Endothelial cell of umbilical vein (primary cell): ENCODE results near the gene ARHGAP21. TPM values are rescaled to one million over a fixed set of nuclear protein-coding genes. Genes with fewer than 3 reads are reported as not detected.

ENCODE experiments used
- BruUV-seq: library from RNA; stranded (reverse); fragments of 400-500 nt; replicated peaks from 2 replicates; lab custom pipeline; 2021; lab: Mats Ljungman, UMichigan
- CTCF ChIA-PET: fragments of 300-600, 350-600 bp; sonication (Branson Sonifier 250); formaldehyde crosslinking; loops from one replicate; lab custom pipeline; 2021; ENCODE audit warnings: antibody characterized with exemption, inconsistent platforms; lab: Charles Lee
- POLR2A ChIA-PET: fragments of 300-600, 350-600 bp; sonication (Branson Sonifier 250); formaldehyde crosslinking; loops from one replicate; lab custom pipeline; 2021; ENCODE audit warnings: antibody characterized with exemption, inconsistent platforms; lab: Charles Lee
- DNase-seq: peaks from one replicate; pipeline ENCODE4 v3.0.0-alpha.2; 2011; ENCODE audit warnings: low read depth, low spot score
- FAIRE-seq: peaks from 2 replicates; lab custom pipeline; 2011; peaks lifted over from hg19 to GRCh38; lab: Jason Lieb, UNC
- H2AFZ ChIP-seq: 2 replicates; pipeline ENCODE4 v1.6.0; 2012; ENCODE audit warnings: low read depth, low read length, control low read depth, inconsistent platforms
- H3K27ac ChIP-seq: 2 replicates; pipeline ENCODE4 v1.5.1; 2011; ENCODE audit warnings: low read depth, mild to moderate bottlenecking, control low read depth, low read length, moderate library complexity; ENCODE audit not compliant: insufficient read depth
- H3K27me3 ChIP-seq, 2 experiments: 2 replicates each; pipeline versions ENCODE4 v1.6.0 to v1.6.1; 2011; ENCODE audit warnings: low read length in 2 of 2, mixed read lengths in 1 of 2; ENCODE audit not compliant: control insufficient read depth in 2 of 2, insufficient read depth in 2 of 2
- H3K36me3 ChIP-seq, 2 experiments: 2 replicates in 1 of 2; 3 replicates in 1 of 2; pipeline ENCODE4 v1.5.1; 2011; ENCODE audit warnings: low read length in 2 of 2, mild to moderate bottlenecking in 1 of 2, moderate library complexity in 1 of 2; ENCODE audit not compliant: control insufficient read depth in 2 of 2, insufficient read depth in 2 of 2; ENCODE audit errors: extremely low read depth in 1 of 2
- H3K4me1 ChIP-seq: 3 replicates; pipeline ENCODE4 v1.5.1; 2011; ENCODE audit warnings: mild to moderate bottlenecking, low read length; ENCODE audit not compliant: control insufficient read depth, insufficient read depth; ENCODE audit errors: extremely low read depth
- H3K4me2 ChIP-seq: 2 replicates; pipeline ENCODE4 v1.6.1; 2011; ENCODE audit warnings: low read length, control low read depth, mixed read lengths; ENCODE audit not compliant: insufficient read depth
- H3K4me3 ChIP-seq, 3 experiments: fragments of 200-600 bp in 1 of 3; sonication (generic), shearing (Covaris generic) in 1 of 3; replicated peaks in 1 of 3; 2 replicates each; pipeline ENCODE4 v1.5.1; 2011 to 2016; ENCODE audit warnings: control low read depth in 3 of 3, low read length in 3 of 3, mild to moderate bottlenecking in 2 of 3, inconsistent platforms in 1 of 3, low read depth in 1 of 3, moderate library complexity in 1 of 3; ENCODE audit not compliant: insufficient read depth in 1 of 3
- H3K79me2 ChIP-seq: 2 replicates; pipeline ENCODE4 v1.6.0; 2012; ENCODE audit warnings: low read length, inconsistent platforms; ENCODE audit not compliant: control insufficient read depth, insufficient read depth
- H3K9ac ChIP-seq: replicated peaks from 2 replicates; pipeline ENCODE3; 2011; ENCODE audit warnings: low read length, control low read depth; ENCODE audit not compliant: insufficient read depth; ENCODE audit errors: extremely low read depth
- H3K9me1 ChIP-seq: replicated peaks from 3 replicates; pipeline ENCODE4 v1.6.0; 2011; ENCODE audit warnings: mild to moderate bottlenecking, low read length; ENCODE audit not compliant: control insufficient read depth, insufficient read depth; ENCODE audit errors: extremely low read depth
- H3K9me3 ChIP-seq: replicated peaks from 2 replicates; pipeline ENCODE4 v1.5.1; 2012; ENCODE audit warnings: low read length, inconsistent platforms; ENCODE audit not compliant: control insufficient read depth, insufficient read depth
- H4K20me1 ChIP-seq: replicated peaks from 2 replicates; pipeline ENCODE3; 2011; ENCODE audit warnings: mild to moderate bottlenecking, low read length; ENCODE audit not compliant: control insufficient read depth, insufficient read depth; ENCODE audit errors: extremely low read depth
- EZH2 ChIP-seq: IDR thresholded peaks from 2 replicates; pipeline ENCODE4 v1.6.1; 2012; ENCODE audit warnings: borderline replicate concordance, low read depth, mild to moderate bottlenecking, moderate library complexity, low read length, inconsistent platforms; ENCODE audit not compliant: severe bottlenecking
- FOS ChIP-seq: IDR thresholded peaks from 2 replicates; pipeline ENCODE4 v1.6.1; 2011; ENCODE audit warnings: mild to moderate bottlenecking, low read length, moderate library complexity, borderline replicate concordance; ENCODE audit not compliant: insufficient read depth
- GATA2 ChIP-seq: IDR thresholded peaks from 2 replicates; pipeline ENCODE4 v1.7.0; 2011; ENCODE audit warnings: low read depth, mild to moderate bottlenecking, moderate library complexity, mixed read lengths, low read length; ENCODE audit not compliant: insufficient read length, insufficient read depth
- JUN ChIP-seq: IDR thresholded peaks from 2 replicates; pipeline ENCODE4 v1.6.1; 2011; ENCODE audit warnings: borderline replicate concordance, low read depth; ENCODE audit not compliant: insufficient read length, insufficient read depth
- MYC ChIP-seq: IDR thresholded peaks from one replicate; pipeline ENCODE4 v1.6.1; 2011; ENCODE audit warnings: mild to moderate bottlenecking, low read depth, low read length
- POLR2A ChIP-seq: IDR thresholded peaks from 2 replicates; pipeline ENCODE4 v1.6.1; 2012; ENCODE audit warnings: low read depth, mild to moderate bottlenecking, control low read depth, low read length
- POLR2AphosphoS5 ChIP-seq: IDR thresholded peaks from 2 replicates; pipeline ENCODE4 v1.6.1; 2012; ENCODE audit warnings: low read depth, mild to moderate bottlenecking, control low read depth, low read length, moderate library complexity; ENCODE audit not compliant: insufficient read depth
- dilution Hi-C: fragments of 300-500 bp; cut with MboI; formaldehyde crosslinking; loops from one replicate; pipeline ENCODE4 v1.15.0; 2019; ENCODE audit warnings: low sequenced_read_pairs; ENCODE audit not compliant: extremely low pct_ligation_motif_present
- intact Hi-C: fragments of 100-400 bp; cut with micrococcal nuclease; formaldehyde crosslinking; loops from one replicate; pipeline ENCODE4 v1.10.0; 2022
- polyA plus RNA-seq, 4 experiments: library from polyadenylated mRNA; depleted of rRNA in 3 of 4; stranded (reverse) in 3 of 4; unstranded in 1 of 4; fragments of >200 nt; gene quantifications; 2 replicates each; pipeline versions ENCODE4 v1.2.1 to v1.2.3, GENCODE V29; 2011 to 2012; ENCODE audit warnings: missing spikeins in 1 of 4
- total RNA-seq: library from RNA; stranded (reverse); gene quantifications from 2 replicates; pipeline ENCODE4 v1.2.3, GENCODE V29; 2021
- TF ChIP-seq, protein P1 (sequence below): IDR thresholded peaks from 2 replicates; pipeline ENCODE4 v1.6.1; 2011; ENCODE audit not compliant: insufficient read depth, insufficient read length
- TF ChIP-seq, protein P2 (sequence below), 2 donors: IDR thresholded peaks; 1 replicate in 1 of 2; 2 replicates in 1 of 2; pipeline ENCODE4 v1.5.1; 2011; ENCODE audit warnings: low read length in 2 of 2, mild to moderate bottlenecking in 2 of 2, moderate library complexity in 2 of 2, control low read depth in 1 of 2, inconsistent platforms in 1 of 2, low read depth in 1 of 2; ENCODE audit not compliant: insufficient read depth in 1 of 2; ENCODE audit errors: extremely low read depth in 1 of 2

The ARHGAP21 gene
- total and polyA plus RNA-seq, 2 donors (not counting 3 experiments of a cell fraction or from before 2014, with no cell fraction given): 29.5 to 97.8 TPM

DNA sequence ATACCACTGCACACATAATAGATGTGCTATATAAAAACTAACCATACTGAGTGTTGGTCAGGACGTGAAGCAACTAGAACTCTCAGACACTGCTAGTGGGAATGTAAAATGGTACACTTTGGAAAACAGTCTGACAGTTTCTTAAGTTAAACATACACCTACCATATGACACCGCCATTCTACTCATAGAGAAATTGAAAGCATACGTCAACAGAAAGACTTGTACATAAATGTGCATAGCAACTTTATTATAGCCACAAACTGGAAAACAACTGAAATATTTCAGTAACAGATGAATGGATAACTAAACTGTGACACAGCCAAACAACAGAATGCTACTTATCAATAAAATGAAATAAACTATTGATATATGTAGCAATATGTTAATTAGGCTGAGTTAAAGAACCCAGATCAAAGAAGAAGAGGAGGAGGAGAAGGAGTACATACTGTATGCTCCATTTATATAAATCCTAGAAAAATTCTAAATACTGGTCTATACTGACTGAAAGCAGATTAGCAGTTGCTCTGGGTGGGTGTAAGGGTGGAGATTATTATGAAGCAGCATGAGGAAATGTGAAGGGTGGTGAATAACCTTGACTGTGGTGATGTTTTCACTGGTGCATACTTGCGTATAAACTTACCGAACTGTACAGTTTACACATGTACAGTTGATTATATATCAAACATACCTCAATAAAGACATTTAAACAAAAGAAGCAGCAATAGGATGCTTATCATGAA is 48.6 kb downstream of the ARHGAP21 start:
- intact Hi-C loops: no loop called here
- no peaks in the 10 kb centered on the region for H3K36me3 ChIP-seq
- H3K4me1 ChIP-seq: no peaks in the 10 kb centered on the region
- no peaks in the 10 kb centered on the region for H3K27me3 ChIP-seq
- ChIA-PET CTCF (no interaction called here), POLR2A (no interaction called here)
- H3K4me2 ChIP-seq: no peak overlapping the region
- no peaks in the 10 kb centered on the region for H3K9me3 ChIP-seq
- H3K27ac ChIP-seq: no peak overlapping the region
- H2AFZ ChIP-seq: no peak overlapping the region
- no TSS peak for BruUV-seq
- no peak for TF ChIP-seq EZH2
- TF ChIP-seq, protein P1, sequence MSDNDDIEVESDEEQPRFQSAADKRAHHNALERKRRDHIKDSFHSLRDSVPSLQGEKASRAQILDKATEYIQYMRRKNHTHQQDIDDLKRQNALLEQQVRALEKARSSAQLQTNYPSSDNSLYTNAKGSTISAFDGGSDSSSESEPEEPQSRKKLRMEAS: no peak
- TF ChIP-seq, protein P2, sequence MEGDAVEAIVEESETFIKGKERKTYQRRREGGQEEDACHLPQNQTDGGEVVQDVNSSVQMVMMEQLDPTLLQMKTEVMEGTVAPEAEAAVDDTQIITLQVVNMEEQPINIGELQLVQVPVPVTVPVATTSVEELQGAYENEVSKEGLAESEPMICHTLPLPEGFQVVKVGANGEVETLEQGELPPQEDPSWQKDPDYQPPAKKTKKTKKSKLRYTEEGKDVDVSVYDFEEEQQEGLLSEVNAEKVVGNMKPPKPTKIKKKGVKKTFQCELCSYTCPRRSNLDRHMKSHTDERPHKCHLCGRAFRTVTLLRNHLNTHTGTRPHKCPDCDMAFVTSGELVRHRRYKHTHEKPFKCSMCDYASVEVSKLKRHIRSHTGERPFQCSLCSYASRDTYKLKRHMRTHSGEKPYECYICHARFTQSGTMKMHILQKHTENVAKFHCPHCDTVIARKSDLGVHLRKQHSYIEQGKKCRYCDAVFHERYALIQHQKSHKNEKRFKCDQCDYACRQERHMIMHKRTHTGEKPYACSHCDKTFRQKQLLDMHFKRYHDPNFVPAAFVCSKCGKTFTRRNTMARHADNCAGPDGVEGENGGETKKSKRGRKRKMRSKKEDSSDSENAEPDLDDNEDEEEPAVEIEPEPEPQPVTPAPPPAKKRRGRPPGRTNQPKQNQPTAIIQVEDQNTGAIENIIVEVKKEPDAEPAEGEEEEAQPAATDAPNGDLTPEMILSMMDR (IDR thresholded peaks at IDR 0.05; ENCODE audit: extremely low read depth in 1 of 2, insufficient read depth in 1 of 2, low read depth in 1 of 2, low read length in 2 of 2): no peak
- no peak for TF ChIP-seq FOS
- TF ChIP-seq GATA2: no peak
- TF ChIP-seq MYC: no peak
- no peak for TF ChIP-seq JUN
- TF ChIP-seq POLR2A: no peak
- TF ChIP-seq POLR2AphosphoS5: no peak
- no peak for FAIRE-seq
- dilution Hi-C loops: no loop called here
- no peak for DNase-seq
- no peak overlapping the region for H3K9ac ChIP-seq
- peaks cover 9% of the 10 kb centered on the region for H4K20me1 ChIP-seq
- peaks cover 90% of the 10 kb centered on the region for H3K79me2 ChIP-seq
- H3K9me1 ChIP-seq: no peaks in the 10 kb centered on the region
- no peak overlapping the region for H3K4me3 ChIP-seq
